ENCODE data around the gene SMYD4.
"Not testable (repeated sequence)": the region's sequence is repeated elsewhere in the genome, so short reads cannot be mapped to it uniquely, and the experiment has no call there.

The SMYD4 gene

GRCh38 chr17:1820528-1821252 lies 9.0 kb downstream of the SMYD4 start:
- DNase-seq: no peak

DNA sequence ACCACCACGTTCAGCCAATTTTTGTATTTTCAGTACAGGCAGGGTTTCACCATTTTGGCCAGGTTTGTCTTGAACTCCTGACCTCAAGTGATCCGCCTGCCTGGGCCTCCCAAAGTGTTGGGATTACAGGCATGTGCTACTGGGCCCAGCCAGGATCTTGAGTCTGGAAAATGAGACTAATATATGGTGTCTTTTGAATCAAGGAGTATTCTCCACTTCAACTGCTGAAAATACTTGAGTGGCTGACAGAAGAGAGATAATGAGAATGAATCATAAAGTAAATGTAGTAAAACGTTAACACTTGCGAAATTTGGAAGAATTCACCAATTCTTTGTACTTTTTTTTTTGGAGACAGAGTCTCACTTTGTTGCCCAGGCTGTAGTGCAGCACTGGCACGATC lies 16.6 kb downstream of the SMYD4 start:
- no peak for DNase-seq

DNA sequence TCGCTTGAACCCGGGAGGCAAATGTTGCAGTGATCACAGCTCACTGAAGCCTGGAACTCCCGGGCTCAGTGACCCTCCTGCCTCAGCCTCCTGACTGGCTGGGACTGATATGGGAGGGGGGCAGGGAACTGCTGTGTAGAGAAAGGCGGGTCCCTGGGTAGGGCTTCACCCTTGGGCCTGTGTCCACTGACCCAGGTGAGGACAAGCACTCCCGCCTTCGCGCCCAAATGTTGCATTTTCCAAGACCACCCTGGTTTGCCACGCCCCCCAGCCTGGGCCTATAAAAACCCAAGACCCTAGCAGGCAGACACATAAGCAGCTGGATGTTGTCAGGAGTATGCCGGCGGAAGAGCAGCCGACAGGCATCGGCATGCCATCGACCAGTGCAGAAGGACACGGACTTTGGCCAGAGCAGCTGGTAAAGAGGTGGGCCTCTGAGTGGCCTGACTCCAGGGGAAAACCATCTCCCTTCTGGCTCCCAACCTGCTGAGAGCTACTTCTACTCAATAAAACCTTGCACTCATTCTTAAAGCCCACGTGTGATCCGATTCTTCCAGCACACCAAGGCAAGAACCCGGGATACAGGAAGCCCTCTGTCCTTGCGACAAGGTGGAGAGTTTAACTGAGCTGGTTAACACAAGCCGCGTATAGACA lies 19.1 kb downstream of the SMYD4 start:
- DNase-seq: no peak

GRCh38 chr17:1809815-1810214 lies 19.9 kb downstream of the SMYD4 start:
- DNase-seq: not testable (repeated sequence)

GRCh38 chr17:1808644-1809043 lies 21.1 kb downstream of the SMYD4 start:
- no peak for DNase-seq

DNA sequence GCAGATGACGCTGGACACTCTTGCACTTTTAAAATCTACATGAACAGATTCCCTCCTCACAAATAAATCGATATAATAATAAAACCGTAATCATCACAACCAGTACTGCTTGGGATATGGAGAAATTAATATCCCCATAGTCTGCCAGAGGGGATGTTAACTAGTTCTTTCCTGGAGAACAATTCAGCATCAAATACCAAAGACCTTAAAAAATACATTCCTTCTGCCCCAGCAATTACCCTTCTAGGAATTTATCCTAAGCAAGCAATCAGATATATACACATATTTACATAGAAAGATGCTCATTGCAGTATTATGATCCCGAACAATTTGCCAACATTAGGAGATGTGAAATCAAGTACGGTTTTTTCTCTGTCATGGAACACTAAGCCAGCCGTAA lies 21.8 kb downstream of the SMYD4 start:
- DNase-seq: no peak

GRCh38 chr17:1803280-1803679 lies 26.4 kb downstream of the SMYD4 start:
- no peak for DNase-seq

DNA sequence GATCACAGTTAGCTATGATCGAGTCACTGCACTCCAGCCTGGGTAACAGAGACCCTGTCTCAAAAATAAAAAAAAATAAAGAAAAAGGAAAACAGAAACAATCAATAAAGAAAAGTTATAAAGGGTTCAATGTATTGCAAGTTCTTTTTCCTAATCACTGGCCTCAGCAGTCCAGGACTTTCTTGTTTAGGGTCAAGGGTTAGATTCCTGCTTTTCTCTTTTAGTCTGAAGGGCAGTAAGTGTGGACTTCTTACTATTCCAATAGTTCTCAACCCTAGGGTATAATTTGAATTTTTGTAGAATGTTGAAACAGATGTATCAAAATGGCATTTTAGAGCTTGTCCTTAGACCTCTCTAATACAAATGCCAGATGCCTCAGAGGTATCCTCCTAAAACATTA lies 27.3 kb downstream of the SMYD4 start:
- no peak for DNase-seq

- DNase-seq: no peak
These were observed 29.0 kb downstream of the SMYD4 start for GRCh38 chr17:1800712-1801111.

- no peak for DNase-seq
These were observed 29.5 kb downstream of the SMYD4 start for GRCh38 chr17:1800240-1800639.

DNA sequence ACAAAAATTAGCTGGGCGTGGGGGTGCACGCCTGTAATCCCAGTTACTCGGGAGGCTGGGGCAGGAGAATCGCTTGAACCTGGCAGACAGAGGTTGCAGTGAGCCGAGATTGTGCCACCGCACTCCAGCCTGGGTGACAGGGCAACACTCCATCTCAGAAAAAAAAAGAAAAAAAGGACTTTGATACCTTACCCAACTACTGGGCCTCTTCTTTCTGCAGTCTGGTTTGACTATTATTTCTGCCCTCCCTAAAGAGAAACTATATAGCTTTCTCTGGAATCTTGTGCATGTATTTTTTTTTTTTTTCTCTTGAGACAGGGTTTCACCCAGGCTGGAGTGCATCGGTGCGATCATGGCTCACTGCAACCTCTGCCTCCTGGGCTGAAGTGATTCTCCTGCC lies 31.9 kb downstream of the SMYD4 start:
- not testable (repeated sequence) for DNase-seq

GRCh38 chr17:1797323-1797722 lies 32.4 kb downstream of the SMYD4 start:
- no peak for DNase-seq

DNA sequence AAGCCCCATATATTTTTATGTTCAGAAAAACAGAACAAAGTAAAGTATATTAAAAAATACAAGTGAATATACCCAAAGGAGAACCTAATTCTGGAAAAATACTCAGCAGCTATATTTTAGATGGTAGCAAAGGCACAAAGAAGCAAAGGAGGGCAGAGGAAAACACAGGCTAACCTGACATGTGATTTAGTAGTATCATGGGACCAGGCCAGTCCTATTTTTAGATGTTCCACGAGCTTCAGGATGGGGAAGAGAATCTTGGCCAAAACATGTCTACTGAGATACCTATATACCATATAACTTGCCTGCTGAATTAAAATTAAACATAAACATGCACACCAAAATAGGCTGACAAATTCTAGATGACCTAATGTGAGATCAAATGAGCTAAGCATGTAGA lies 32.9 kb downstream of the SMYD4 start:
- no peak for DNase-seq

DNA sequence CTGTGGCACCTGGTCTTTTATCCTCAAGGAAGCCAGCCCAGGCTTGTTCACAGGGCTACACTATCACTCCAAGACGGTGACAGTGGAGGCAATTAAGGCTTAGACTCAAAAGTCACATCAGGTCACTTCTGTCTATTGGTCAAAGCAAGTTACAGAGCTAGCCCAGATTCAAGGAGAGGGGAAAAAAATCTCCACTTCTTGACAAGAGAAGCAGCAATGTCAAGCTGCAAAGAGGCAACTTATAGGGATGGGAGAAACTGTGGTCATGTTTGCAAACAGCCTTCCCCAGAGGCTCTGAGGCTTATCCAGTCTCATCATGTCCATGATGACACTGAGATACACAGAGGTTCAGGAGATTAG lies 36.3 kb downstream of the SMYD4 start:
- no peak for DNase-seq

DNA sequence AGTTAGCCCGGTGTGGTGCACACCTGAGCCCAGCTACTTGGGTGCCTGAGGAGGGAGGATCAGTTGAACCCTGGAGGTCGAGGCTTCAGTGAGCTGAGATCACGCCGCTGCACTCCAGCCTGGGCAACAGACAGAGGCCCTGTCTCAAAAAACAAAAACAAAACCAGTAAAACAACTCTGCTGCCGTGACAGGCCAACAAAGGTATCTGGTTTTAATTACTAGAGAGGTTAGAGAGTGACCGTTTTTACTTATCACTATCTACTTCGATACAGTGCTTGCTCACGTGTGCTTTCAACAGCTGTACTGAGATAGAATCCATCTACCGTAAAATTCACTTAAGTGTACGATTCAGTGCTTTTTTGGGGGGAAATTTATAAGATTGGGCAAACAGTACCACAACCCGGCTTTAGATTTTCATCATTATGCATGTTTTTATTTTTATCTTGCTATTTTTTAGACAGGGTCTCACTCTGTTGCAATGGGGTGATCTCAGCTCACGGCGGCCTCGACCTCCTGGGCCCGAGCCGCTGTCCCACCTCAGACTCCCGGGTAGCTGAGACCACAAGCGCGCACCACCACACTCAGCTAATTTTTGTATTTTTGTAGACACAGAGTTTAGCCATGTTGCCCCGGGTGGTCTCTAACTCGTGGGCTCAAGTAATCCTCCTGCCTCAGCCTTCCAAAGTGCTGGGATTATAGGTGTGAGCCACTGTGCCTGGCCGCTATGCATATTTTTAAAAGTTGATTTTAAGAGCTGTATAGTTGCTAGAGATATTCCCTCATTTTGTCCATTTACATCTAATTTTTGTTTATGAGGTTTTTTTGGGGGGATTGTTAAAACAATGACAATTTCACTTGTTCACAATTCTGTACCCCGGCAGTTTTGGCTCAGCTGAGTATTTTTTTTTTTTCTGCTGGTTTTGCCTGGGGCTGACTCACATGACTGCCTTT lies 36.9 kb downstream of the SMYD4 start:
- no peak for DNase-seq

GRCh38 chr17:1789936-1790335 lies 39.8 kb downstream of the SMYD4 start:
- no peak for DNase-seq

DNA sequence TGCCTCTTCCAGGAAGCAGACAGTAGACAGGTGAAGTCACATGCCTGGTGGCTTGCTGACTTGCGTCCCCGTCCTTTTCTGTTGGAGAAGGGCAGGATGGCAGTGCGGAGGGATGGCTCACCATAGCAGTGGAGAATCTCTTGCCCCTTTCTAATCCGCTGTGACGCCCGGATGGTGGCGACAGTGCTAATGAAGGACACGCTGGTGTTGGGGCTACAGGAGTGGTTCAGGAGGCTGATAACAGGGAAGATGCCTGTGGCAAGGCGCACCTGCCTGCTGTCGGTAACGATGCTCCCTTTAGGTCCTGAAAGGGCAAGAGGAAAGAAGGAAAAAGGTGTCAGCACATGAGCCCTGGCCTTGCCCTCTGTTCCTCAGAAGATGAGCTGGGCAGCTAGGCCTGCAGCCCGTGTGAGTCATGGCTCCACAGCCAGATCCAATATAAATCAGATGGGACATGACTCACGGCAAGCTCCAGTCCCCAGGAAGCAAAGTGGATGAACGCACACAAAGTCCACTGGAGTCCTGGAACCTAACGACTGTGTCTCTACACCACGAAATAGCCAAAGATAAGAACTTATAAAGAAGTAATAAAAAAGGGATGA lies 42.3 kb downstream of the SMYD4 start:
- no peak for DNase-seq

DNA sequence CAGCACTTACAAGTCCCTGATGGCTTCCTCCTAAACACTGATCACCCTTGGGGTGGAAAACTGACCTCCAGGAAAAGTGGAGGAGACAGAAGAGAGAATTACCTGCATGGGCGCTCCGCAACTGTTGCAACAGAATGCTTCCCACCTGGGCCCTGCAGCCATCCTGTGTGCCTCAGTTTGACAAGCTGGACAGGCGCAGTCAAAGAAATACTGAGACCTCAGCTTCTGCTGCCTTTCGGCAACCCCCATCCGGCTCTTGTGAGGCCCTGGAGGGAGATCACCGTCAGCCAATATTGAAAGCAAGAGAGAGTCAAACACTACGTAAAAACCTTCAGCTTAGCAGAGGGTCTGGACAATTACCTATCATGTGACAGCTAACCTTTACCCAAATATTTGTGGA lies 43.0 kb downstream of the SMYD4 start:
- DNase-seq: no peak

GRCh38 chr17:1785930-1786329 lies 43.8 kb downstream of the SMYD4 start:
- DNase-seq: no peak

DNA sequence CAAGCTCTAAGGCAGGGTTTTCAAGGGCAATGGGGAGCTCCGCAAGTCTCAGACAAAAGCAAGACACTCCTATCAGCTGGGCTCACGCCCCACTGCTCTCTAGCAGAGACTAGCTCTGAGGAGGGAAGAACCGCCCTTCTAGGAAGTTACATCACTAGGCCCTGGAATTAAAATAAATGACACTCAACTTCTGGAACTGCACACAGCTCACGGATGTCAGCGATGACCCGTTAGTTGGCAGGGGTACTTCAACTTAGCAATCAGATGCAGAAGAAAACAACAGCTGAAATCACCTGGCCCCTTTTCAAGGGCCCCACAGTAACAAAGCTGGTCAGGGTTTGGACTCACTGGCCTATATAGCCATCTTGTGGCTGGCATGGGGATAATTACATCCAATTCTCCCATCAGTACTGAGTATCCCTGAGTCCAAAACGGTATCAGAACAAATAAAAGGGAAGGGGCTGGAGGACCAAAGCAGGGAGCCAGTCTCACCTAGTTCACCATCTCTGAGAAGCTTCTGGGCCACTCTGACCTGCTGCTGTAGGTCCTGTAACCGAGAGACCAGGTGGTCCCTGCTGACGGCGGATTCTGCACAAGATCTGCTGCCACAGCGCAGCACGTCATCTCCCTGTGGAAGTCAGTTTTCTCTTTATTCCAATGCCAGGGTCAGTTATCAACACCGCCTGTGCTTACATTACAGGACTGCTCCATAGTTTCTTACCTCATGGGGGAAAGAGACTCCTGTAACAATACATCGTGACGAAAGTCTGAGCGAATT lies 45.7 kb downstream of the SMYD4 start:
- no peak for DNase-seq

DNA sequence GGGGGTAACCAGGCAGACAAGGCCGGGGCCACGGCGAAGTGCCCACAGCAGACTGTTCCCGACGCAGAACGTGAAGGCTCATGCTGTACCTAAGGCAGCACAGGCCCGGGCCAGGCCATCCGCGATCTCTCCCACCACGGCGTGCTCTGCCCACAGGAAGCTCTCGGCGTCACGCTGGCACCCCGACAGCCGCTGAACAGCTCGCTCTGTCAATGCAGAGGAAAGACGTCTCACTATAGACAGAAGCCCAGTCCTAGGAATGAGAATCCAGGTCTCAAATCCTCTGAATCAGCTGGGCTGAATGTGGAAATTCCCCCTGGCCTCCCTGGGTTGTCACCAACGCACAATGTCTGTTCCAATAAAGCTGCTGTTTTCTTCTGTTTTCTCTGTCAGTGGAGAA lies 46.4 kb downstream of the SMYD4 start:
- DNase-seq: no peak

DNA sequence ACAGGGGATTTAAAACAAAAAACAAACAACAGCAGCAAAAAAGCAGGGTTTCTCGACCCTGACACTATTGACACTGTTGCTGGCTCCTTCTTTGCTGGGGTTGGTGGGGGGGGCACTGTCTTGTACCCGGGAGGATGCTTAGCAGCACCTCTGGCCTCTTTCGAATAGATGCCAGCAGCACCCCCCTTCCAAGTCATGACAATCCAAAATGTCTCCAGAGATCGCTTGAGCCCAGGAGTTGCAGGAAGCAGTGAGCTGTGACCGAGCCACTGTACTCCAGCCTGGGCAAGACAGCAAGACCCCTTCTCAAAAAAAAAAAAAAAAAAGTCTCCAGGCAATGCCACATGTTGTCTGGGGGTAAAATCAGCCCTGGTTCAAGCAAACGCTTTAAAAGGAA lies 47.5 kb downstream of the SMYD4 start:
- DNase-seq: no peak
